ENCODE results near the gene ZNF12. TPM values are rescaled to one million over a fixed set of nuclear protein-coding genes. Genes with fewer than 3 reads are reported as not detected.

ZNF12 gene
- total and polyA plus RNA-seq, 2 experiments from 2014 or later: 13.0 to 19.9 TPM

- Histone ChIP-seq H3K4me1 (ENCODE audit: insufficient read depth) (no peaks in the 10 kb centered on the region), H3K4me2 (ENCODE audit: unreplicated experiment) (no peak overlapping the region), H3K79me2 (ENCODE audit: insufficient read depth) (no peaks in the 10 kb centered on the region), H3K9ac (no peak overlapping the region), H3K4me3 (no peak overlapping the region), H3K9me2 (ENCODE audit: insufficient read depth) (no peaks in the 10 kb centered on the region), H3K27me3 (replicated peaks; ENCODE audit: insufficient read depth) (no peaks in the 10 kb centered on the region), H3K9me3 (ENCODE audit: low read depth) (no peaks in the 10 kb centered on the region), H3K36me3 (ENCODE audit: low read depth) (no peaks in the 10 kb centered on the region; the same call in 1 of the 2 replicates), H2AFZ (no peak overlapping the region), H3F3A (ENCODE audit: insufficient read depth) (no peaks in the 10 kb centered on the region), H4K20me1 (ENCODE audit: insufficient read depth) (no peaks in the 10 kb centered on the region), H3K27ac (no peak overlapping the region)
- 98 to 99% methylated on average over 10 of the region's 10 CpGs for WGBS, 2 experiments (ENCODE audit: low coverage in 1 of 2, low lambda C conversion rate in 2 of 2, missing lambda C conversion rate in 2 of 2)
- in situ Hi-C loops (cut with MboI): no loop called here
- DNase-seq: no peak
- TF ChIP-seq EZH2 (IDR thresholded peaks at IDR 0.05; ENCODE audit: insufficient read depth, poor library complexity, severe bottlenecking) (no peak), EZH2phosphoT487 (IDR thresholded peaks at IDR 0.05; ENCODE audit: insufficient read depth, low read depth) (no peak)
Observed at GRCh38 chr7:6650086-6650485, 56.7 kb downstream of the ZNF12 start.

- no peaks in the 10 kb centered on the region for H3K4me1 ChIP-seq (ENCODE audit: insufficient read depth)
- in situ Hi-C loops (cut with MboI): no loop called here
Observed at GRCh38 chr7:6649241-6649961, 57.3 kb downstream of the ZNF12 start.

DNA sequence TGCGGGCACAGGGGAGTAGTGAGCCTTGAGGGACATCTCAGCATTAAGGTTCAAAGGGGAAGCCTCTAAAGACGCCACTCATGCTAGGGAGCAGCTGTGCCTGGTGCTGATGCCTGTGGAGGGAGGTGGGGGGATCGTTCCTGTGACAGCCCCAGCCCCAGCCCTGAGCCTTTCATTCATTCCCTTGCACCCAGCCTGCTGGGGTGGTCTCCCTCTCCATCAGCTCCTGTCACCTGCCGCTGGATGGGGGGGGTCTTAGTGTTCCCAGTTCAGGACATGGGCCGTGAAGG lies 58.0 kb downstream of the ZNF12 start:
- no peaks in the 10 kb centered on the region for H3F3A ChIP-seq (ENCODE audit: insufficient read depth)
- no peak for DNase-seq
- H3K9me2 ChIP-seq (ENCODE audit: insufficient read depth): no peaks in the 10 kb centered on the region
- no peaks in the 10 kb centered on the region for H3K4me1 ChIP-seq (ENCODE audit: insufficient read depth)
- H2AFZ ChIP-seq: no peak overlapping the region
- no peaks in the 10 kb centered on the region; the same call in 1 of the 2 replicates for H3K36me3 ChIP-seq (ENCODE audit: low read depth)
- H3K79me2 ChIP-seq (ENCODE audit: insufficient read depth): no peaks in the 10 kb centered on the region
- WGBS, 2 experiments (ENCODE audit: low coverage in 1 of 2, low lambda C conversion rate in 2 of 2, missing lambda C conversion rate in 2 of 2): 86 to 87% methylated on average over 5 of the region's 5 CpGs
- no peaks in the 10 kb centered on the region for H3K9me3 ChIP-seq (ENCODE audit: low read depth)
- H3K27me3 ChIP-seq (replicated peaks; ENCODE audit: insufficient read depth): no peaks in the 10 kb centered on the region
- no peak overlapping the region for H3K27ac ChIP-seq
- H4K20me1 ChIP-seq (ENCODE audit: insufficient read depth): no peaks in the 10 kb centered on the region
- no peak overlapping the region for H3K9ac ChIP-seq
- TF ChIP-seq EZH2phosphoT487 (IDR thresholded peaks at IDR 0.05; ENCODE audit: insufficient read depth, low read depth) (no peak), EZH2 (IDR thresholded peaks at IDR 0.05; ENCODE audit: insufficient read depth, poor library complexity, severe bottlenecking) (no peak)
- in situ Hi-C loops (cut with MboI): no loop called here
- no peak overlapping the region for H3K4me3 ChIP-seq
- H3K4me2 ChIP-seq (ENCODE audit: unreplicated experiment): no peak overlapping the region

More at GRCh38 chr7:6649241-6649961, 57.3 kb downstream of the ZNF12 start:
- Histone ChIP-seq H3K9me3 (ENCODE audit: low read depth) (no peaks in the 10 kb centered on the region), H3K27ac (no peak overlapping the region), H3K27me3 (replicated peaks; ENCODE audit: insufficient read depth) (no peaks in the 10 kb centered on the region), H3K79me2 (ENCODE audit: insufficient read depth) (no peaks in the 10 kb centered on the region), H3K9ac (no peak overlapping the region), H3K4me2 (ENCODE audit: unreplicated experiment) (no peak overlapping the region), H4K20me1 (ENCODE audit: insufficient read depth) (no peaks in the 10 kb centered on the region), H3K9me2 (ENCODE audit: insufficient read depth) (no peaks in the 10 kb centered on the region), H3F3A (ENCODE audit: insufficient read depth) (no peaks in the 10 kb centered on the region), H2AFZ (no peak overlapping the region), H3K36me3 (ENCODE audit: low read depth) (no peaks in the 10 kb centered on the region; the same call in 1 of the 2 replicates), H3K4me3 (no peak overlapping the region)
- TF ChIP-seq EZH2 (IDR thresholded peaks at IDR 0.05; ENCODE audit: insufficient read depth, poor library complexity, severe bottlenecking) (no peak), EZH2phosphoT487 (IDR thresholded peaks at IDR 0.05; ENCODE audit: insufficient read depth, low read depth) (no peak)
- WGBS, 2 experiments (ENCODE audit: low coverage in 1 of 2, low lambda C conversion rate in 2 of 2, missing lambda C conversion rate in 2 of 2): 86 to 87% methylated on average over 13 of the region's 13 CpGs
- DNase-seq: no peak

GRCh38 chr7:6648066-6648814 lies 58.5 kb downstream of the ZNF12 start:
- Histone ChIP-seq H3K9me2 (ENCODE audit: insufficient read depth) (no peaks in the 10 kb centered on the region), H3K4me2 (ENCODE audit: unreplicated experiment) (no peak overlapping the region), H3K36me3 (ENCODE audit: low read depth) (no peaks in the 10 kb centered on the region; the same call in 1 of the 2 replicates), H3K27me3 (replicated peaks; ENCODE audit: insufficient read depth) (no peaks in the 10 kb centered on the region), H3K9ac (no peak overlapping the region), H3K9me3 (ENCODE audit: low read depth) (no peaks in the 10 kb centered on the region), H3F3A (ENCODE audit: insufficient read depth) (no peaks in the 10 kb centered on the region), H3K79me2 (ENCODE audit: insufficient read depth) (no peaks in the 10 kb centered on the region), H4K20me1 (ENCODE audit: insufficient read depth) (no peaks in the 10 kb centered on the region), H3K4me3 (no peak overlapping the region), H3K4me1 (ENCODE audit: insufficient read depth) (no peaks in the 10 kb centered on the region), H3K27ac (no peak overlapping the region), H2AFZ (no peak overlapping the region)
- in situ Hi-C loops (cut with MboI): no loop called here
- DNase-seq: no peak
- TF ChIP-seq EZH2 (IDR thresholded peaks at IDR 0.05; ENCODE audit: insufficient read depth, poor library complexity, severe bottlenecking): no peak
- no peak for TF ChIP-seq EZH2phosphoT487 (IDR thresholded peaks at IDR 0.05; ENCODE audit: insufficient read depth, low read depth)
- WGBS, 2 experiments (ENCODE audit: low coverage in 1 of 2, low lambda C conversion rate in 2 of 2, missing lambda C conversion rate in 2 of 2): 84 to 90% methylated on average over 15 to 17 of the region's 17 CpGs
